Ovary (tissue), 3 donors: ENCODE results near the gene CCDC71L.

Source experiments
- CTCF ChIP-seq, 3 donors: fragments of 450-650 bp in 2 of 3; fragments of 200-600 bp in 1 of 3; IDR thresholded peaks; one replicate each; pipeline versions ENCODE4 v1.5.1 to v1.8.0; 2016 to 2022; ENCODE audit warnings: antibody characterized with exemption in 3 of 3, mild to moderate bottlenecking in 1 of 3
- EP300 ChIP-seq: sonication (generic); formaldehyde crosslinking; IDR thresholded peaks from one replicate; pipeline ENCODE4 v1.6.1; 2017; ENCODE audit warnings: antibody characterized with exemption
- donor health status: DM: no; HTN: no; CAD: no.

GRCh38 chr7:106613848-106614560, 47.0 kb downstream of the CCDC71L start:
- no peak for TF ChIP-seq EP300
- no peak for TF ChIP-seq CTCF (IDR thresholded peaks at IDR 0.05)
